GM19324 (cell line): ENCODE measurements around the gene TTYH2.

ENCODE experiments used
- ATAC-seq: cut with Tn5 transposase; IDR thresholded peaks from one replicate; pipeline ENCODE4 v1.9.1; 2021; ENCODE audit warnings: mild to moderate bottlenecking, moderate library complexity; ENCODE audit not compliant: unreplicated experiment, low FRiP score

TTYH2 gene

GRCh38 chr17:74192950-74193781 is 20.2 kb upstream of the TTYH2 start:
- no peak for ATAC-seq

GRCh38 chr17:74194682-74195081 is 18.7 kb upstream of the TTYH2 start:
- ATAC-seq = no peak

- ATAC-seq = no peak
Observed at GRCh38 chr17:74196541-74197317, 16.6 kb upstream of the TTYH2 start.

- ATAC-seq = no peak
Observed at GRCh38 chr17:74197801-74198200, 15.6 kb upstream of the TTYH2 start.

GRCh38 chr17:74198694-74199093 is 14.7 kb upstream of the TTYH2 start:
- ATAC-seq = no peak

GRCh38 chr17:74199306-74200092 is 13.9 kb upstream of the TTYH2 start:
- ATAC-seq = no peak

GRCh38 chr17:74200112-74200511 is 13.3 kb upstream of the TTYH2 start:
- no peak for ATAC-seq

- no peak for ATAC-seq
Observed at GRCh38 chr17:74201250-74201649, 12.1 kb upstream of the TTYH2 start.

- ATAC-seq = no peak
Observed at GRCh38 chr17:74201948-74202347, 11.4 kb upstream of the TTYH2 start.

- ATAC-seq = no peak
Observed at GRCh38 chr17:74202938-74203337, 10.4 kb upstream of the TTYH2 start.

- peak; percentile 69 for ATAC-seq
Observed at GRCh38 chr17:74203439-74204240, 9.7 kb upstream of the TTYH2 start, which contains the start of gene RPL38. TSS of gene RPL38 (plus strand) at chr17:74203678. CDS start at chr17:74203956, 278 bp downstream.

GRCh38 chr17:74204474-74204873 is 8.9 kb upstream of the TTYH2 start:
- ATAC-seq = no peak

GRCh38 chr17:74205274-74205673 is 8.1 kb upstream of the TTYH2 start:
- ATAC-seq = no peak

GRCh38 chr17:74206332-74206818 is 7.0 kb upstream of the TTYH2 start:
- ATAC-seq = no peak

- no peak for ATAC-seq
Observed at GRCh38 chr17:74210191-74211140, 2.9 kb upstream of the TTYH2 start.

- no peak for ATAC-seq
Observed at GRCh38 chr17:74211141-74211911, 2.0 kb upstream of the TTYH2 start.

- ATAC-seq = no peak
Observed at GRCh38 chr17:74211912-74212208, 1.5 kb upstream of the TTYH2 start.

GRCh38 chr17:74212209-74212912 is 1.0 kb upstream of the TTYH2 start:
- no peak for ATAC-seq
